Adrenal gland (tissue), 12 donors: ENCODE results near the gene PDZD7. TPM values are rescaled to one million over a fixed set of nuclear protein-coding genes. Genes with fewer than 3 reads are reported as not detected.
A peak's percentile ranks its signal among the peaks of the same experiment; 100 is the strongest.

Experiments
- DNase-seq, 7 donors: peaks; one replicate each; pipeline ENCODE4 v3.0.0-alpha.2; 2019 to 2020
- H3K27ac ChIP-seq, 5 donors: fragments of 200-600 bp; sonication (generic) in 4 of 5; 1 replicate in 3 of 5; 2 replicates in 2 of 5; pipeline versions ENCODE4 v1.5.1 to v1.8.0; 2016 to 2020; ENCODE audit warnings: mild to moderate bottlenecking in 1 of 5
- H3K27me3 ChIP-seq: fragments of 200-600 bp; 2 replicates; pipeline ENCODE4 v1.8.0; 2021
- H3K36me3 ChIP-seq, 2 donors: fragments of 200-600 bp; replicated peaks in 1 of 2; 1 replicate in 1 of 2; 2 replicates in 1 of 2; pipeline versions ENCODE4 v1.5.1 to v1.8.0; 2018 to 2022
- H3K4me1 ChIP-seq, 2 donors: fragments of 200-600 bp; replicated peaks in 1 of 2; 1 replicate in 1 of 2; 2 replicates in 1 of 2; pipeline versions ENCODE4 v1.5.1 to v1.8.0; 2018 to 2021
- H3K4me3 ChIP-seq, 4 donors: fragments of 200-600 bp; sonication (generic) in 3 of 4; one replicate each; pipeline ENCODE4 v1.5.1; 2016 to 2018
- H3K9me3 ChIP-seq, 3 donors: fragments of 200-600 bp; sonication (generic) in 1 of 3; replicated peaks in 1 of 3; 1 replicate in 2 of 3; 2 replicates in 1 of 3; pipeline versions ENCODE4 v1.5.1 to v1.8.0; 2016 to 2021
- CTCF ChIP-seq, 6 experiments: fragments of 450-650 bp in 4 of 6; fragments of 200-600 bp in 2 of 6; sonication (generic) in 1 of 6; IDR thresholded peaks; 1 replicate in 5 of 6; 2 replicates in 1 of 6; pipeline versions ENCODE4 v1.5.1 to v1.8.0; 2016 to 2021; ENCODE audit warnings: antibody characterized with exemption in 6 of 6, mild to moderate bottlenecking in 2 of 6, moderate library complexity in 1 of 6
- POLR2A ChIP-seq, 2 donors: fragments of 450-650 bp; IDR thresholded peaks; one replicate each; pipeline ENCODE4 v1.6.1; 2017; ENCODE audit warnings: antibody characterized with exemption in 2 of 2, mild to moderate bottlenecking in 2 of 2, moderate library complexity in 1 of 2
- WGBS, 4 donors: extraction: QIAGEN DNeasy Blood & Tissue Kit in 2 of 4; methylation state at CpG; one replicate each; pipeline versions ENCODE4 v1.1.5 to v1.1.7; 2013 to 2017; 5-methylcytosine and 5-hydroxymethylcytosine counted together
- intact Hi-C, 2 donors: fragments of 100-400 bp; cut with DNase I; formaldehyde crosslinking; loops; one replicate each; pipeline versions ENCODE4 v1.14.1 to v1.15.0; 2022 to 2023
- polyA plus RNA-seq, 3 donors: library from polyadenylated mRNA; stranded (reverse); fragments of 200-250 nt in 2 of 3; fragments of 350-450 nt in 1 of 3; fragmentation: Illumina TruSeq in 1 of 3; extraction: RNeasy Lipid Tissue Mini Kit (QIAGEN cat#74804) in 1 of 3; gene quantifications; one replicate each; pipeline ENCODE4 v1.2.3, GENCODE V29; 2013 to 2014
- total RNA-seq, 9 donors: library from RNA; depleted of rRNA in 4 of 9; stranded (reverse); fragments of >200 nt in 4 of 9; fragments of 120-200 nt in 1 of 9; fragmentation: NEBNext Ultra II Directional in 1 of 9; extraction: Animal tissue kit (Norgen Biotek cat#: 25700) in 1 of 9; gene quantifications; one replicate each; pipeline versions ENCODE4 v1.1.0 to v1.2.4, GENCODE V29; 2013 to 2023
- donor health status: healthy with polysubstance abuse.
- donor health status: Bipolar disorder and iron deficiency.
- donor health status: DM: yes; HTN: yes; CAD: no.
- donor health status: DM: no; HTN: no; CAD: no.
- donor health status: DM: no; HTN: no; CAD: no.
- donor health status: DM: yes; HTN: yes; CAD: no.

The PDZD7 gene
- total and polyA plus RNA-seq, 12 donors: 0.13 to 3.5 (median 0.60) TPM; not detected in 1

GRCh38 chr10:101060951-101061623, 30.2 kb upstream of the PDZD7 start:
- TF ChIP-seq CTCF (IDR thresholded peaks at IDR 0.05) (no peak), POLR2A (IDR thresholded peaks at IDR 0.05) (peak in 1 of 2 donors; percentile 37)
- no peaks in the 10 kb centered on the region for H3K9me3 ChIP-seq
- peak overlapping the region; percentile 66 to 99 (median 84) for H3K4me3 ChIP-seq
- DNase-seq: peak; percentile 93 to 97 (median 96)
- peaks cover 16% of the 10 kb centered on the region for H3K27me3 ChIP-seq
- H3K4me1 ChIP-seq: peaks cover 17 to 31% of the 10 kb centered on the region in 2 donors
- intact Hi-C loops: no loop called here
- H3K36me3 ChIP-seq: no peaks in the 10 kb centered on the region
- 3 to 29% (median 5%) methylated on average over 15 to 67 of the region's 67 CpGs for WGBS, 4 donors
- peak overlapping the region; percentile 91 to 99 (median 97) for H3K27ac ChIP-seq

GRCh38 chr10:101060036-101060950, 29.4 kb upstream of the PDZD7 start:
- Histone ChIP-seq H3K27ac (peak overlapping the region; percentile 91 to 99 (median 97)), H3K9me3 (no peaks in the 10 kb centered on the region), H3K27me3 (peaks cover 16% of the 10 kb centered on the region), H3K36me3 (no peaks in the 10 kb centered on the region), H3K4me3 (peak overlapping the region; percentile 66 to 99 (median 84)), H3K4me1 (peaks cover 17 to 26% of the 10 kb centered on the region in 2 donors)
- intact Hi-C loops: no loop called here
- TF ChIP-seq CTCF (IDR thresholded peaks at IDR 0.05) (peak; percentile 75 to 86 (median 80)), POLR2A (IDR thresholded peaks at IDR 0.05) (no peak)
- DNase-seq: peak; percentile 94 to 98 (median 96)
- 0 to 1% (median 0%) methylated on average over 36 to 37 of the region's 37 CpGs for WGBS, 4 donors

- Histone ChIP-seq H3K27ac (no peak overlapping the region), H3K4me1 (peaks cover 9 to 12% of the 10 kb centered on the region in 2 donors), H3K9me3 (no peaks in the 10 kb centered on the region), H3K4me3 (no peak overlapping the region), H3K27me3 (no peaks in the 10 kb centered on the region), H3K36me3 (no peaks in the 10 kb centered on the region)
- no peak for DNase-seq
- 93 to 95% (median 94%) methylated on average over 4 of the region's 4 CpGs for WGBS, 4 donors
- TF ChIP-seq CTCF (IDR thresholded peaks at IDR 0.05): no peak
- intact Hi-C loops: no loop called here
Observed at GRCh38 chr10:101056365-101057151, 25.6 kb upstream of the PDZD7 start.

- Histone ChIP-seq H3K27ac (no peak overlapping the region), H3K9me3 (no peaks in the 10 kb centered on the region), H3K4me3 (no peak overlapping the region), H3K4me1 (peaks cover 4 to 7% of the 10 kb centered on the region in 2 donors), H3K27me3 (peaks cover 5% of the 10 kb centered on the region), H3K36me3 (no peaks in the 10 kb centered on the region)
- WGBS, 4 donors: 72 to 95% (median 83%) methylated on average over 4 of the region's 4 CpGs
- no peak for DNase-seq
- intact Hi-C loops: no loop called here
- TF ChIP-seq CTCF (IDR thresholded peaks at IDR 0.05) (no peak), POLR2A (IDR thresholded peaks at IDR 0.05) (no peak)
Observed at GRCh38 chr10:101055411-101055810, 24.5 kb upstream of the PDZD7 start.
